IMR-90 (cell line): ENCODE measurements around the gene BDNF.

Experiments
- BHLHE40 ChIP-seq: fragments of 150-350 bp; IDR thresholded peaks from 2 replicates; pipeline ENCODE4 v1.6.1; 2016; ENCODE audit warnings: mild to moderate bottlenecking, low read depth, low read length
- CEBPB ChIP-seq: IDR thresholded peaks from 2 replicates; pipeline ENCODE4 v1.6.1; 2012; ENCODE audit warnings: low read depth, low read length, improper control_type of control experiment
- CTCF ChIP-seq: conservative IDR thresholded peaks from 2 replicates; pipeline ENCODE4 v1.5.1; 2012; ENCODE audit warnings: mild to moderate bottlenecking, low read depth, low read length, improper control_type of control experiment
- ELK1 ChIP-seq: fragments of 150-350 bp; IDR thresholded peaks from 2 replicates; pipeline ENCODE4 v1.6.1; 2016; ENCODE audit warnings: low read depth, mild to moderate bottlenecking, low read length, moderate library complexity, borderline replicate concordance
- MAFK ChIP-seq: IDR thresholded peaks from 2 replicates; pipeline ENCODE4 v1.6.1; 2012; ENCODE audit warnings: low read depth, low read length, improper control_type of control experiment
- MXI1 ChIP-seq: IDR thresholded peaks from 2 replicates; pipeline ENCODE4 v1.6.1; 2012; ENCODE audit warnings: low read depth, mild to moderate bottlenecking, low read length, moderate library complexity, borderline replicate concordance
- NFE2L2 ChIP-seq: fragments of 150-350 bp; IDR thresholded peaks from 2 replicates; pipeline ENCODE4 v1.6.1; 2016; ENCODE audit warnings: low read depth, mild to moderate bottlenecking, low read length
- POLR2A ChIP-seq: IDR thresholded peaks from 2 replicates; pipeline ENCODE4 v1.6.1; 2012; ENCODE audit warnings: mild to moderate bottlenecking, low read depth, low read length
- RAD21 ChIP-seq: IDR thresholded peaks from 2 replicates; pipeline ENCODE4 v1.6.1; 2012; ENCODE audit warnings: low read length, improper control_type of control experiment
- RFX5 ChIP-seq: IDR thresholded peaks from 2 replicates; pipeline ENCODE4 v1.8.0; 2012; ENCODE audit warnings: low read depth, mild to moderate bottlenecking, low read length, moderate library complexity
- SMC3 ChIP-seq: fragments of 150-350 bp; IDR thresholded peaks from 2 replicates; pipeline ENCODE4 v1.6.1; 2016; ENCODE audit warnings: low read depth, mild to moderate bottlenecking, antibody characterized with exemption, low read length, moderate library complexity

GRCh38 chr11:27616711-27617110 is 83.5 kb downstream of the BDNF start:
- no peak for TF ChIP-seq CEBPB
- no peak for TF ChIP-seq POLR2A
- no peak for TF ChIP-seq CTCF
- TF ChIP-seq NFE2L2, result no peak
- no peak for TF ChIP-seq RFX5
- TF ChIP-seq MAFK, result no peak
- no peak for TF ChIP-seq MXI1
- TF ChIP-seq ELK1, result no peak
- no peak for TF ChIP-seq RAD21
- TF ChIP-seq BHLHE40, result no peak
- no peak for TF ChIP-seq SMC3
